GM23338 (cell line): Measurements from ENCODE around the gene SUGP1. TPM values are rescaled to one million over a fixed set of nuclear protein-coding genes. Genes with fewer than 3 reads are reported as not detected.

Experiments
- ATAC-seq: fragments of 200-7000 bp; cut with Tn5 transposase; 3 replicates; pipeline ENCODE4 v1.9.1; 2020
- DNase-seq: peaks from one replicate; pipeline ENCODE4 v3.0.0-alpha.2; 2015; ENCODE audit warnings: low spot score
- H2AFZ ChIP-seq: fragments of 200-600 bp; sonication (generic); 2 replicates; pipeline ENCODE4 v1.8.0; 2016; ENCODE audit warnings: antibody characterized with exemption, mild to moderate bottlenecking, moderate library complexity
- H3F3A ChIP-seq: fragments of 200-600 bp; sonication (generic); replicated peaks from 2 replicates; pipeline ENCODE4 v1.8.0; 2017; ENCODE audit warnings: antibody characterized with exemption, mixed run types, low read depth
- H3K27ac ChIP-seq: fragments of 200-600 bp; sonication (generic); 2 replicates; pipeline ENCODE4 v1.6.1; 2016; ENCODE audit warnings: low read depth
- H3K27me3 ChIP-seq: fragments of 200-600 bp; sonication (generic); 2 replicates; pipeline ENCODE4 v1.8.0; 2016; ENCODE audit warnings: mild to moderate bottlenecking, mixed run types, moderate library complexity; ENCODE audit not compliant: insufficient read depth
- H3K36me3 ChIP-seq: fragments of 200-600 bp; sonication (generic); 2 replicates; pipeline ENCODE4 v1.8.0; 2016; ENCODE audit warnings: mild to moderate bottlenecking; ENCODE audit not compliant: insufficient read depth
- H3K4me1 ChIP-seq: fragments of 200-600 bp; sonication (generic); 2 replicates; pipeline ENCODE4 v1.8.0; 2016; ENCODE audit warnings: mild to moderate bottlenecking, moderate library complexity; ENCODE audit not compliant: insufficient read depth
- H3K4me2 ChIP-seq: fragments of 200-600 bp; sonication (generic); 2 replicates; pipeline ENCODE4 v1.7.1; 2017; ENCODE audit warnings: mixed run types
- H3K4me3 ChIP-seq: fragments of 200-600 bp; sonication (generic); 2 replicates; pipeline ENCODE4 v1.6.1; 2016; ENCODE audit warnings: mixed run types
- H3K79me2 ChIP-seq: fragments of 200-600 bp; sonication (generic); replicated peaks from 2 replicates; pipeline ENCODE4 v1.8.0; 2017; ENCODE audit warnings: mild to moderate bottlenecking; ENCODE audit not compliant: insufficient read depth
- H3K9me2 ChIP-seq: fragments of 200-600 bp; sonication (generic); 2 replicates; pipeline ENCODE4 v1.8.0; 2017; ENCODE audit not compliant: insufficient read depth
- H4K20me1 ChIP-seq: fragments of 200-600 bp; sonication (generic); replicated peaks from 2 replicates; pipeline ENCODE4 v1.8.0; 2017; ENCODE audit warnings: mild to moderate bottlenecking; ENCODE audit not compliant: insufficient read depth
- H3K27ac Mint-ChIP-seq: 2 replicates; pipeline ENCODE4 v1.8.0; 2020; ENCODE audit warnings: inconsistent platforms, mild to moderate bottlenecking, moderate library complexity, mixed read lengths
- H3K27me3 Mint-ChIP-seq: 3 replicates; pipeline ENCODE4 v1.8.0; 2022; ENCODE audit warnings: low read depth, mild to moderate bottlenecking, moderate library complexity, mixed read lengths, inconsistent platforms; ENCODE audit not compliant: insufficient read depth, poor library complexity
- H3K36me3 Mint-ChIP-seq: 3 replicates; pipeline ENCODE4 v1.8.0; 2021; ENCODE audit warnings: low read depth, mild to moderate bottlenecking, inconsistent platforms, moderate library complexity, mixed read lengths
- H3K4me1 Mint-ChIP-seq: 3 replicates; pipeline ENCODE4 v1.8.0; 2020; ENCODE audit warnings: mild to moderate bottlenecking, inconsistent platforms, mixed read lengths
- H3K4me3 Mint-ChIP-seq: 3 replicates; pipeline ENCODE4 v1.8.0; 2021; ENCODE audit warnings: moderate library complexity, mild to moderate bottlenecking, inconsistent platforms, mixed read lengths
- H3K9me3 Mint-ChIP-seq: 3 replicates; pipeline ENCODE4 v1.8.0; 2020; ENCODE audit warnings: moderate library complexity, mild to moderate bottlenecking, inconsistent platforms, mixed read lengths
- EZH2 ChIP-seq: fragments of 200-600 bp; sonication (generic); IDR thresholded peaks from one replicate; pipeline ENCODE4 v1.8.0; 2017; ENCODE audit warnings: antibody characterized with exemption, mild to moderate bottlenecking, low read depth; ENCODE audit not compliant: unreplicated experiment
- EZH2phosphoT487 ChIP-seq: fragments of 200-600 bp; sonication (generic); IDR thresholded peaks from one replicate; pipeline ENCODE4 v1.8.1; 2018; ENCODE audit warnings: antibody characterized with exemption; ENCODE audit not compliant: unreplicated experiment
- JUNB ChIP-seq: IDR thresholded peaks from one replicate; pipeline ENCODE4 v1.6.1; 2016; ENCODE audit warnings: antibody characterized with exemption; ENCODE audit not compliant: unreplicated experiment
- STAT1 ChIP-seq: IDR thresholded peaks from one replicate; pipeline ENCODE4 v1.6.1; 2016; ENCODE audit warnings: antibody characterized with exemption; ENCODE audit not compliant: unreplicated experiment
- ZNF114 ChIP-seq: fragments of 250-450 bp; sonication (Bioruptor Pico); IDR thresholded peaks from 2 replicates; pipeline ENCODE4 v1.5.0; 2020; ENCODE audit warnings: mild to moderate bottlenecking, moderate library complexity
- ZNF331 ChIP-seq: fragments of 250-450 bp; sonication (Bioruptor Pico); IDR thresholded peaks from 2 replicates; pipeline ENCODE4 v1.5.0; 2020; ENCODE audit warnings: low read depth, mild to moderate bottlenecking, moderate library complexity
- polyA plus RNA-seq: library from polyadenylated mRNA; unstranded; fragments of >200 nt; fragmentation: Nextera tagmentation; extraction: Ambion mirVana; gene quantifications from 2 replicates; pipeline ENCODE4 v1.2.1, GENCODE V29; 2016
- total RNA-seq: library from RNA; depleted of rRNA; stranded (reverse); fragments of >200 nt; shearing (Covaris generic); gene quantifications from 2 replicates; pipeline ENCODE4 v1.2.3, GENCODE V29; 2014
- TF ChIP-seq, protein P1 (sequence below): IDR thresholded peaks from 2 replicates; pipeline ENCODE4 v1.6.1; 2016; ENCODE audit warnings: antibody characterized with exemption
- TF ChIP-seq, protein P2 (sequence below): fragments of 250-450 bp; sonication (Bioruptor Pico); IDR thresholded peaks from 2 replicates; pipeline ENCODE4 v1.5.0; 2020; ENCODE audit warnings: mild to moderate bottlenecking, moderate library complexity
- TF ChIP-seq, protein P3 (sequence below): IDR thresholded peaks from one replicate; pipeline ENCODE4 v1.6.1; 2018; ENCODE audit warnings: antibody characterized with exemption; ENCODE audit not compliant: unreplicated experiment
- TF ChIP-seq, protein P4 (sequence below), 2 experiments: fragments of 200-600 bp in 1 of 2; sonication (generic) in 1 of 2; conservative IDR thresholded peaks; 2 replicates each; pipeline versions ENCODE4 v1.5.1 to v1.6.1; 2016 to 2017; ENCODE audit warnings: antibody characterized with exemption in 2 of 2, low read depth in 2 of 2, mild to moderate bottlenecking in 2 of 2, moderate library complexity in 1 of 2

Gene SUGP1
- total and polyA plus RNA-seq, 2 experiments from 2014 or later, result 38.6 to 61.6 TPM

DNA sequence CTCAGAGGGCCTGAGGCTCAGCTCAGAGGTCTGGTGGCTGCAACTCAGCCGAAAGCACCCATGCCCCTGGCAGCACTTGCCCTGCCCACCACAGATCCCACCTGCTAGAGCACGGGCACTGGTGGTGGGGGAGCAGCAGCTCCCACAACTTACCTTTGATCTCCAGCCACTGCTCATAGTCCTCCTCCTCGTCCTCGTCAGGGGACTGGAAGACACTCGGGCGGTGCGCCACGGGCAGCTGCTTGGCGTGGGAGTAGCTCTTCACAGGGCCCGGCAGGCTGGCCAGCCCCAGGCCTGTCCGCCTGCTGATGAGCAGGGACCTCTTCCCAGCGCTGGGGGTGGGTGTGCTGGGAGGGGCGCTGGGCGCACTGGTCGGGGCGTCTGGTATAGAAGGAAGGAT lies 14.6 kb downstream of the SUGP1 start:
- Histone ChIP-seq H3K4me3 (no peak overlapping the region), H3K27me3 (no peaks in the 10 kb centered on the region), H2AFZ (no peak overlapping the region), H3K4me1 (no peaks in the 10 kb centered on the region), H4K20me1 (peaks cover 3% of the 10 kb centered on the region; the same call in 1 of the 2 replicates), H3K79me2 (no peaks in the 10 kb centered on the region), H3K4me2 (no peak overlapping the region), H3K9me2 (no peaks in the 10 kb centered on the region), H3K27ac (no peak overlapping the region), H3F3A (0 out of 2 replicates have a peak, but pooled peaks cover 6% of the 10 kb centered on the region), H3K36me3 (peaks cover 11% of the 10 kb centered on the region)
- Mint-ChIP-seq H3K4me1 (no peaks in the 10 kb centered on the region), H3K9me3 (no peaks in the 10 kb centered on the region), H3K27ac (no peak overlapping the region), H3K4me3 (no peak overlapping the region), H3K27me3 (no peaks in the 10 kb centered on the region), H3K36me3 (peaks cover 51% of the 10 kb centered on the region)
- DNase-seq (no peak), ATAC-seq (no peak)
- TF ChIP-seq, protein P1, sequence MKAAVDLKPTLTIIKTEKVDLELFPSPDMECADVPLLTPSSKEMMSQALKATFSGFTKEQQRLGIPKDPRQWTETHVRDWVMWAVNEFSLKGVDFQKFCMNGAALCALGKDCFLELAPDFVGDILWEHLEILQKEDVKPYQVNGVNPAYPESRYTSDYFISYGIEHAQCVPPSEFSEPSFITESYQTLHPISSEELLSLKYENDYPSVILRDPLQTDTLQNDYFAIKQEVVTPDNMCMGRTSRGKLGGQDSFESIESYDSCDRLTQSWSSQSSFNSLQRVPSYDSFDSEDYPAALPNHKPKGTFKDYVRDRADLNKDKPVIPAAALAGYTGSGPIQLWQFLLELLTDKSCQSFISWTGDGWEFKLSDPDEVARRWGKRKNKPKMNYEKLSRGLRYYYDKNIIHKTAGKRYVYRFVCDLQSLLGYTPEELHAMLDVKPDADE, result no peak
- TF ChIP-seq, protein P2, sequence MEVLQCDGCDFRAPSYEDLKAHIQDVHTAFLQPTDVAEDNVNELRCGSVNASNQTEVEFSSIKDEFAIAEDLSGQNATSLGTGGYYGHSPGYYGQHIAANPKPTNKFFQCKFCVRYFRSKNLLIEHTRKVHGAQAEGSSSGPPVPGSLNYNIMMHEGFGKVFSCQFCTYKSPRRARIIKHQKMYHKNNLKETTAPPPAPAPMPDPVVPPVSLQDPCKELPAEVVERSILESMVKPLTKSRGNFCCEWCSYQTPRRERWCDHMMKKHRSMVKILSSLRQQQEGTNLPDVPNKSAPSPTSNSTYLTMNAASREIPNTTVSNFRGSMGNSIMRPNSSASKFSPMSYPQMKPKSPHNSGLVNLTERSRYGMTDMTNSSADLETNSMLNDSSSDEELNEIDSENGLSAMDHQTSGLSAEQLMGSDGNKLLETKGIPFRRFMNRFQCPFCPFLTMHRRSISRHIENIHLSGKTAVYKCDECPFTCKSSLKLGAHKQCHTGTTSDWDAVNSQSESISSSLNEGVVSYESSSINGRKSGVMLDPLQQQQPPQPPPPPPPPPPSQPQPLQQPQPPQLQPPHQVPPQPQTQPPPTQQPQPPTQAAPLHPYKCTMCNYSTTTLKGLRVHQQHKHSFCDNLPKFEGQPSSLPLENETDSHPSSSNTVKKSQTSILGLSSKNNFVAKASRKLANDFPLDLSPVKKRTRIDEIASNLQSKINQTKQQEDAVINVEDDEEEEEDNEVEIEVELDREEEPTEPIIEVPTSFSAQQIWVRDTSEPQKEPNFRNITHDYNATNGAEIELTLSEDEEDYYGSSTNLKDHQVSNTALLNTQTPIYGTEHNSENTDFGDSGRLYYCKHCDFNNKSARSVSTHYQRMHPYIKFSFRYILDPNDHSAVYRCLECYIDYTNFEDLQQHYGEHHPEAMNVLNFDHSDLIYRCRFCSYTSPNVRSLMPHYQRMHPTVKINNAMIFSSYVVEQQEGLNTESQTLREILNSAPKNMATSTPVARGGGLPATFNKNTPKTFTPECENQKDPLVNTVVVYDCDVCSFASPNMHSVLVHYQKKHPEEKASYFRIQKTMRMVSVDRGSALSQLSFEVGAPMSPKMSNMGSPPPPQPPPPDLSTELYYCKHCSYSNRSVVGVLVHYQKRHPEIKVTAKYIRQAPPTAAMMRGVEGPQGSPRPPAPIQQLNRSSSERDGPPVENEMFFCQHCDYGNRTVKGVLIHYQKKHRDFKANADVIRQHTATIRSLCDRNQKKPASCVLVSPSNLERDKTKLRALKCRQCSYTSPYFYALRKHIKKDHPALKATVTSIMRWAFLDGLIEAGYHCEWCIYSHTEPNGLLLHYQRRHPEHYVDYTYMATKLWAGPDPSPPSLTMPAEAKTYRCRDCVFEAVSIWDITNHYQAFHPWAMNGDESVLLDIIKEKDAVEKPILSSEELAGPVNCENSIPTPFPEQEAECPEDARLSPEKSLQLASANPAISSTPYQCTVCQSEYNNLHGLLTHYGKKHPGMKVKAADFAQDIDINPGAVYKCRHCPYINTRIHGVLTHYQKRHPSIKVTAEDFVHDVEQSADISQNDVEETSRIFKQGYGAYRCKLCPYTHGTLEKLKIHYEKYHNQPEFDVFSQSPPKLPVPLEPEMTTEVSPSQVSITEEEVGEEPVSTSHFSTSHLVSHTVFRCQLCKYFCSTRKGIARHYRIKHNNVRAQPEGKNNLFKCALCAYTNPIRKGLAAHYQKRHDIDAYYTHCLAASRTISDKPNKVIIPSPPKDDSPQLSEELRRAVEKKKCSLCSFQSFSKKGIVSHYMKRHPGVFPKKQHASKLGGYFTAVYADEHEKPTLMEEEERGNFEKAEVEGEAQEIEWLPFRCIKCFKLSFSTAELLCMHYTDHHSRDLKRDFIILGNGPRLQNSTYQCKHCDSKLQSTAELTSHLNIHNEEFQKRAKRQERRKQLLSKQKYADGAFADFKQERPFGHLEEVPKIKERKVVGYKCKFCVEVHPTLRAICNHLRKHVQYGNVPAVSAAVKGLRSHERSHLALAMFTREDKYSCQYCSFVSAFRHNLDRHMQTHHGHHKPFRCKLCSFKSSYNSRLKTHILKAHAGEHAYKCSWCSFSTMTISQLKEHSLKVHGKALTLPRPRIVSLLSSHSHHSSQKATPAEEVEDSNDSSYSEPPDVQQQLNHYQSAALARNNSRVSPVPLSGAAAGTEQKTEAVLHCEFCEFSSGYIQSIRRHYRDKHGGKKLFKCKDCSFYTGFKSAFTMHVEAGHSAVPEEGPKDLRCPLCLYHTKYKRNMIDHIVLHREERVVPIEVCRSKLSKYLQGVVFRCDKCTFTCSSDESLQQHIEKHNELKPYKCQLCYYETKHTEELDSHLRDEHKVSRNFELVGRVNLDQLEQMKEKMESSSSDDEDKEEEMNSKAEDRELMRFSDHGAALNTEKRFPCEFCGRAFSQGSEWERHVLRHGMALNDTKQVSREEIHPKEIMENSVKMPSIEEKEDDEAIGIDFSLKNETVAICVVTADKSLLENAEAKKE (CRISPR knock-in tag), result no peak
- TF ChIP-seq ZNF114 (CRISPR knock-in tag) (no peak), EZH2 (no peak), ZNF331 (no peak), EZH2phosphoT487 (no peak), STAT1 (no peak), JUNB (no peak)
- TF ChIP-seq, protein P3, sequence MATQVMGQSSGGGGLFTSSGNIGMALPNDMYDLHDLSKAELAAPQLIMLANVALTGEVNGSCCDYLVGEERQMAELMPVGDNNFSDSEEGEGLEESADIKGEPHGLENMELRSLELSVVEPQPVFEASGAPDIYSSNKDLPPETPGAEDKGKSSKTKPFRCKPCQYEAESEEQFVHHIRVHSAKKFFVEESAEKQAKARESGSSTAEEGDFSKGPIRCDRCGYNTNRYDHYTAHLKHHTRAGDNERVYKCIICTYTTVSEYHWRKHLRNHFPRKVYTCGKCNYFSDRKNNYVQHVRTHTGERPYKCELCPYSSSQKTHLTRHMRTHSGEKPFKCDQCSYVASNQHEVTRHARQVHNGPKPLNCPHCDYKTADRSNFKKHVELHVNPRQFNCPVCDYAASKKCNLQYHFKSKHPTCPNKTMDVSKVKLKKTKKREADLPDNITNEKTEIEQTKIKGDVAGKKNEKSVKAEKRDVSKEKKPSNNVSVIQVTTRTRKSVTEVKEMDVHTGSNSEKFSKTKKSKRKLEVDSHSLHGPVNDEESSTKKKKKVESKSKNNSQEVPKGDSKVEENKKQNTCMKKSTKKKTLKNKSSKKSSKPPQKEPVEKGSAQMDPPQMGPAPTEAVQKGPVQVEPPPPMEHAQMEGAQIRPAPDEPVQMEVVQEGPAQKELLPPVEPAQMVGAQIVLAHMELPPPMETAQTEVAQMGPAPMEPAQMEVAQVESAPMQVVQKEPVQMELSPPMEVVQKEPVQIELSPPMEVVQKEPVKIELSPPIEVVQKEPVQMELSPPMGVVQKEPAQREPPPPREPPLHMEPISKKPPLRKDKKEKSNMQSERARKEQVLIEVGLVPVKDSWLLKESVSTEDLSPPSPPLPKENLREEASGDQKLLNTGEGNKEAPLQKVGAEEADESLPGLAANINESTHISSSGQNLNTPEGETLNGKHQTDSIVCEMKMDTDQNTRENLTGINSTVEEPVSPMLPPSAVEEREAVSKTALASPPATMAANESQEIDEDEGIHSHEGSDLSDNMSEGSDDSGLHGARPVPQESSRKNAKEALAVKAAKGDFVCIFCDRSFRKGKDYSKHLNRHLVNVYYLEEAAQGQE, result no peak
- TF ChIP-seq, protein P4, sequence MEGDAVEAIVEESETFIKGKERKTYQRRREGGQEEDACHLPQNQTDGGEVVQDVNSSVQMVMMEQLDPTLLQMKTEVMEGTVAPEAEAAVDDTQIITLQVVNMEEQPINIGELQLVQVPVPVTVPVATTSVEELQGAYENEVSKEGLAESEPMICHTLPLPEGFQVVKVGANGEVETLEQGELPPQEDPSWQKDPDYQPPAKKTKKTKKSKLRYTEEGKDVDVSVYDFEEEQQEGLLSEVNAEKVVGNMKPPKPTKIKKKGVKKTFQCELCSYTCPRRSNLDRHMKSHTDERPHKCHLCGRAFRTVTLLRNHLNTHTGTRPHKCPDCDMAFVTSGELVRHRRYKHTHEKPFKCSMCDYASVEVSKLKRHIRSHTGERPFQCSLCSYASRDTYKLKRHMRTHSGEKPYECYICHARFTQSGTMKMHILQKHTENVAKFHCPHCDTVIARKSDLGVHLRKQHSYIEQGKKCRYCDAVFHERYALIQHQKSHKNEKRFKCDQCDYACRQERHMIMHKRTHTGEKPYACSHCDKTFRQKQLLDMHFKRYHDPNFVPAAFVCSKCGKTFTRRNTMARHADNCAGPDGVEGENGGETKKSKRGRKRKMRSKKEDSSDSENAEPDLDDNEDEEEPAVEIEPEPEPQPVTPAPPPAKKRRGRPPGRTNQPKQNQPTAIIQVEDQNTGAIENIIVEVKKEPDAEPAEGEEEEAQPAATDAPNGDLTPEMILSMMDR (conservative IDR thresholded peaks at IDR 0.05; ENCODE audit: low read depth in 2 of 2), result no peak
